Endodermal cell (in vitro differentiated cells): ENCODE results near the gene CECR2. TPM values are rescaled to one million over a fixed set of nuclear protein-coding genes. Genes with fewer than 3 reads are reported as not detected.

Source experiments
- DNase-seq: peaks from one replicate; pipeline ENCODE4 v3.0.0-alpha.2; 2017
- H3K27ac ChIP-seq: 2 replicates; pipeline ENCODE4 v1.5.1; 2013; ENCODE audit warnings: mild to moderate bottlenecking, low read depth, low read length, moderate library complexity
- H3K27me3 ChIP-seq: 2 replicates; pipeline ENCODE4 v1.6.1; 2013; ENCODE audit warnings: mild to moderate bottlenecking, low read length, moderate library complexity; ENCODE audit not compliant: insufficient read depth, control insufficient read depth, poor library complexity, severe bottlenecking
- H3K36me3 ChIP-seq: 2 replicates; pipeline ENCODE4 v1.7.0; 2013; ENCODE audit warnings: mild to moderate bottlenecking, low read length, moderate library complexity; ENCODE audit not compliant: control insufficient read depth, insufficient read depth
- H3K4me1 ChIP-seq: one replicate; pipeline ENCODE4 v1.7.0; 2013; ENCODE audit warnings: low read length; ENCODE audit not compliant: control insufficient read depth, insufficient read depth
- H3K4me3 ChIP-seq: 2 replicates; pipeline ENCODE4 v1.5.1; 2013; ENCODE audit warnings: mild to moderate bottlenecking, low read length, moderate library complexity
- H3K9ac ChIP-seq: 2 replicates; pipeline ENCODE4 v1.6.1; 2013; ENCODE audit warnings: mild to moderate bottlenecking, low read length, moderate library complexity; ENCODE audit not compliant: poor library complexity, severe bottlenecking; ENCODE audit errors: extremely low read depth
- H3K9me3 ChIP-seq: 2 replicates; pipeline ENCODE4 v1.6.1; 2013; ENCODE audit warnings: mild to moderate bottlenecking, low read length, moderate library complexity; ENCODE audit not compliant: control insufficient read depth
- H3K27ac Mint-ChIP-seq: 2 replicates; pipeline ENCODE4 v1.8.0; 2020; ENCODE audit warnings: mixed read lengths
- H3K27me3 Mint-ChIP-seq: 2 replicates; pipeline ENCODE4 v1.8.0; 2021; ENCODE audit warnings: mild to moderate bottlenecking, mixed read lengths; ENCODE audit not compliant: insufficient read depth
- H3K36me3 Mint-ChIP-seq: 2 replicates; pipeline ENCODE4 v1.8.0; 2020; ENCODE audit warnings: low read depth, mixed read lengths
- H3K4me1 Mint-ChIP-seq: 2 replicates; pipeline ENCODE4 v1.8.0; 2020; ENCODE audit warnings: mixed read lengths
- H3K4me3 Mint-ChIP-seq: 2 replicates; pipeline ENCODE4 v1.8.0; 2020; ENCODE audit warnings: mild to moderate bottlenecking, moderate library complexity, mixed read lengths
- H3K9me3 Mint-ChIP-seq: 2 replicates; pipeline ENCODE4 v1.8.0; 2020; ENCODE audit warnings: mild to moderate bottlenecking, mixed read lengths
- WGBS, 2 experiments: methylation state at CpG; one replicate each; pipeline versions ENCODE4 v1.1.5 to v1.1.7; 2013; ENCODE audit warnings: missing lambda C conversion rate in 2 of 2, mixed read lengths in 1 of 2; ENCODE audit not compliant: insufficient coverage in 1 of 2, insufficient read length in 1 of 2; 5-methylcytosine and 5-hydroxymethylcytosine counted together
- total RNA-seq, 2 donors: library from RNA; stranded (reverse); fragmentation: NEBNext Ultra II Directional in 1 of 2; extraction: Animal tissue kit (Norgen Biotek cat#: 25700) in 1 of 2; gene quantifications; 2 replicates in 1 of 2; 3 replicates in 1 of 2; pipeline ENCODE4 v1.2.1, GENCODE V29; 2021
- TF ChIP-seq, protein P1 (sequence below): fragments of 200-600 bp; sonication (generic); conservative IDR thresholded peaks from 2 replicates; pipeline ENCODE4 v1.5.0; 2021; ENCODE audit warnings: antibody characterized with exemption, mild to moderate bottlenecking

CECR2 gene
- total RNA-seq, 2 donors from 2014 or later, result 98.9 to 105 TPM

DNA sequence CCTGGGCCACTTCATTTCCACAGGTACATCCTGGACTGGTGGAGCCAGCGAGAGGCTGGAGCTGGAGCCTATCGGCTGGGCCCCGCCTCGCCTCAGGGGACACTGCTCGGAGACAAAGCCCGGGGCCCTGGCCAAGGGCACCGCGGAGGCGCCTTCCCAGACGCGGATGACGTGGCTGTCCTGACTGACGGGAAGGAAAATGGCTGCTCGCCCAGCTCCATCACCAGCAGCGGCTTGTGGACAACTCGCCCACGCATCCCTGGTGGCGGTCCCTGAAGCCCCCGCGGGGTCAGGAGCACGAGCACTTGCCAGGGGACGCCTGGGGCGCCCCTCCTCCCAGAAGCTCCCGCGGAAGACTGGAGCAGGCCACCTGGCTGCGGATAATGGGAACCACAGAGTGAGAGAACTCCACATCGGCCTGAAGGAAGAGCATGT lies 49.6 kb downstream of the CECR2 start:
- H3K4me3 Mint-ChIP-seq, result no peak overlapping the region
- WGBS, 2 experiments, result 92 to 97% methylated on average over 17 to 27 of the region's 27 CpGs
- H3K9me3 Mint-ChIP-seq, result no peaks in the 10 kb centered on the region
- no peak overlapping the region for H3K9ac ChIP-seq
- DNase-seq, result peak; percentile 67
- no peak overlapping the region for H3K4me3 ChIP-seq
- H3K27me3 Mint-ChIP-seq, result no peaks in the 10 kb centered on the region
- H3K27me3 ChIP-seq, result no peaks in the 10 kb centered on the region
- TF ChIP-seq, protein P1, sequence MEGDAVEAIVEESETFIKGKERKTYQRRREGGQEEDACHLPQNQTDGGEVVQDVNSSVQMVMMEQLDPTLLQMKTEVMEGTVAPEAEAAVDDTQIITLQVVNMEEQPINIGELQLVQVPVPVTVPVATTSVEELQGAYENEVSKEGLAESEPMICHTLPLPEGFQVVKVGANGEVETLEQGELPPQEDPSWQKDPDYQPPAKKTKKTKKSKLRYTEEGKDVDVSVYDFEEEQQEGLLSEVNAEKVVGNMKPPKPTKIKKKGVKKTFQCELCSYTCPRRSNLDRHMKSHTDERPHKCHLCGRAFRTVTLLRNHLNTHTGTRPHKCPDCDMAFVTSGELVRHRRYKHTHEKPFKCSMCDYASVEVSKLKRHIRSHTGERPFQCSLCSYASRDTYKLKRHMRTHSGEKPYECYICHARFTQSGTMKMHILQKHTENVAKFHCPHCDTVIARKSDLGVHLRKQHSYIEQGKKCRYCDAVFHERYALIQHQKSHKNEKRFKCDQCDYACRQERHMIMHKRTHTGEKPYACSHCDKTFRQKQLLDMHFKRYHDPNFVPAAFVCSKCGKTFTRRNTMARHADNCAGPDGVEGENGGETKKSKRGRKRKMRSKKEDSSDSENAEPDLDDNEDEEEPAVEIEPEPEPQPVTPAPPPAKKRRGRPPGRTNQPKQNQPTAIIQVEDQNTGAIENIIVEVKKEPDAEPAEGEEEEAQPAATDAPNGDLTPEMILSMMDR, result peak; percentile 65
- peaks cover 15% of the 10 kb centered on the region for H3K36me3 ChIP-seq
- H3K4me1 ChIP-seq, result no peaks in the 10 kb centered on the region
- peaks cover 48% of the 10 kb centered on the region for H3K4me1 Mint-ChIP-seq
- peaks cover 10% of the 10 kb centered on the region for H3K36me3 Mint-ChIP-seq
- H3K9me3 ChIP-seq, result no peaks in the 10 kb centered on the region
- H3K27ac Mint-ChIP-seq, result no peak overlapping the region
- H3K27ac ChIP-seq, result no peak overlapping the region

DNA sequence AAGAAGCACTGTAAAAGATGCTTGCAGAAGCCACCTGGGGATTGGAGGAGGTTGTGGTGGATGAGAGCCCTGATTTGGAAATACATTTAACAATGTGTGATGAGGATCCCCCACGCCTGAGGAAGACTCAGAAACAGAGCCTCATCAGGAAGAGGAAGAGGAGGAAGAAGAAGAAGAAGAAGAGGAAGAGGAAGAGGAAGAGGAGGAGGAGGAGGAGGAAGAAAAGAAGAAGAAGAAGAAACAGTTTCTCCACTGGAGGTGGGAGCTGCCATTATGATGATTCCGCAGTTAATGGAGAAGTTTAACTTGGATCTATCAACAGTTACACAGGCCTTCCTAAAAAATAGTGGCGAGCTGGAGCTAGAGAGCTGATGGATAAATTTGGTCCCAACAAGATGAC lies 50.1 kb downstream of the CECR2 start:
- Mint-ChIP-seq H3K36me3 (peaks cover 10% of the 10 kb centered on the region), H3K9me3 (no peaks in the 10 kb centered on the region), H3K27ac (peak overlapping the region; percentile 18), H3K4me1 (peaks cover 45% of the 10 kb centered on the region), H3K27me3 (no peaks in the 10 kb centered on the region), H3K4me3 (no peak overlapping the region)
- Histone ChIP-seq H3K9ac (no peak overlapping the region), H3K27ac (no peak overlapping the region), H3K36me3 (peaks cover 15% of the 10 kb centered on the region), H3K4me3 (no peak overlapping the region), H3K9me3 (no peaks in the 10 kb centered on the region), H3K27me3 (no peaks in the 10 kb centered on the region), H3K4me1 (no peaks in the 10 kb centered on the region)
- TF ChIP-seq, protein P1, result no peak
- WGBS, 2 experiments, result 85 to 92% methylated on average over 1 to 3 of the region's 3 CpGs
- no peak for DNase-seq

DNA sequence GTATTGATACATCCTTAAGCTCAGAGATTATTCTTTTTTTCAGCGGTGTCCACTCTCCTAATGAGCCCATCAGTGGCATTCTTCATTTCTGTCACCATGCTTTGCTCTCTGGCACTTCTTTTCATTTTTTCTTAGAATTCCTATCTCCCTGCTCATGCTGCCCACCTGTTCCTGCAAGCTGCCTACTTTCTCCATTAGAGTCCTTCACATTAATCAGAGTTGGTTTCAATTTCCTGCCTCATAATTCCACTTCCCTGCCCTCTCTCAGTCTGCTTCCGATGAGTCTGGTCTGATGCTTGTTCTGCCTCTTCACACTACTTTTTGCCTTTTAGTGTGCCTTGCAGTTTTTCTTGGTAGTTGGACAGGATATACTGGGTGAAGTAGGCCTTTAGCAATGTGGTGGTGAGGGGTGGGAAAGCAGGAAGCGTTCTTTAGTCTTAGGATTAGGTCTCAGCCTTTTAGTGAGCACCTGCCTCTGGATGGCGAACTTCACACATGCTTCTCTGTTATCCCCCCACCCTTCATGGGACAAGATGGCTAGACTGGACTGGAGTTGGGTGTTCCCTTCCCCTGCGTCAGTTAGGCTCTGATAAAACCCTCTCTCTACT lies 53.6 kb downstream of the CECR2 start:
- WGBS, 2 experiments, result 93 to 100% methylated on average over 2 to 5 of the region's 5 CpGs
- Histone ChIP-seq H3K4me1 (no peaks in the 10 kb centered on the region), H3K27me3 (no peaks in the 10 kb centered on the region), H3K9me3 (no peaks in the 10 kb centered on the region), H3K27ac (no peak overlapping the region), H3K36me3 (peaks cover 15% of the 10 kb centered on the region), H3K9ac (no peak overlapping the region), H3K4me3 (no peak overlapping the region)
- no peak for DNase-seq
- Mint-ChIP-seq H3K9me3 (no peaks in the 10 kb centered on the region), H3K27ac (peak overlapping the region; percentile 75), H3K4me1 (peaks cover 37% of the 10 kb centered on the region), H3K36me3 (peaks cover 28% of the 10 kb centered on the region), H3K4me3 (no peak overlapping the region), H3K27me3 (no peaks in the 10 kb centered on the region)
- TF ChIP-seq, protein P1, result no peak
